Measurements from ENCODE around the gene TENM3.

Gene TENM3

DNA sequence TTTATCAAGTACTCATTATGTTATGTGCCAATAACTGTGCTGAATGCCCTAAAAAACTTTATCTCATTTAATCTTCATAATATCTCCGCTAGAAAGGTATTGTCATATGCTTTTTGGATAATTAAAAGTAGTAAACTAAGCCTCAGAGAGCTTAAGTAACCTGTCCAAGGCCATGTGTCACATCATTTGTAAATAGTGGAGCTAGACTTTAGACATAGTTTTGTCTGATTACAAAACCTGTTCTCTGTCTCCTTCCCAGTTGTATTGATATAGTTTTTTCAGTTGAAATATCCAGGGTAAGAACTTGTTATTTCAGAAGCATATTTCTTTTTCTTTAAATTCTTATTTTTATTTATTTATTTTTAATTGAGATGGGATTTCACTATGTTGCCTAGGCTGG lies 66.7 kb downstream of the TENM3 start:
- POLR2A ChIA-PET = no interaction called here
- TF ChIP-seq, protein P1, sequence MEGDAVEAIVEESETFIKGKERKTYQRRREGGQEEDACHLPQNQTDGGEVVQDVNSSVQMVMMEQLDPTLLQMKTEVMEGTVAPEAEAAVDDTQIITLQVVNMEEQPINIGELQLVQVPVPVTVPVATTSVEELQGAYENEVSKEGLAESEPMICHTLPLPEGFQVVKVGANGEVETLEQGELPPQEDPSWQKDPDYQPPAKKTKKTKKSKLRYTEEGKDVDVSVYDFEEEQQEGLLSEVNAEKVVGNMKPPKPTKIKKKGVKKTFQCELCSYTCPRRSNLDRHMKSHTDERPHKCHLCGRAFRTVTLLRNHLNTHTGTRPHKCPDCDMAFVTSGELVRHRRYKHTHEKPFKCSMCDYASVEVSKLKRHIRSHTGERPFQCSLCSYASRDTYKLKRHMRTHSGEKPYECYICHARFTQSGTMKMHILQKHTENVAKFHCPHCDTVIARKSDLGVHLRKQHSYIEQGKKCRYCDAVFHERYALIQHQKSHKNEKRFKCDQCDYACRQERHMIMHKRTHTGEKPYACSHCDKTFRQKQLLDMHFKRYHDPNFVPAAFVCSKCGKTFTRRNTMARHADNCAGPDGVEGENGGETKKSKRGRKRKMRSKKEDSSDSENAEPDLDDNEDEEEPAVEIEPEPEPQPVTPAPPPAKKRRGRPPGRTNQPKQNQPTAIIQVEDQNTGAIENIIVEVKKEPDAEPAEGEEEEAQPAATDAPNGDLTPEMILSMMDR (IDR thresholded peaks at IDR 0.05; ENCODE audit: control extremely low read depth, extremely low read depth, low read depth, missing control alignments) = no peak
- DNase-seq (ENCODE audit: extremely low spot score) = no peak
- CTCF ChIA-PET = interaction anchor here (0.9 to 1.6 kb wide), 2 partner anchors 9 to 29 kb away, joined by 3 read pairs; no protein-coding TSS in a partner anchor

DNA sequence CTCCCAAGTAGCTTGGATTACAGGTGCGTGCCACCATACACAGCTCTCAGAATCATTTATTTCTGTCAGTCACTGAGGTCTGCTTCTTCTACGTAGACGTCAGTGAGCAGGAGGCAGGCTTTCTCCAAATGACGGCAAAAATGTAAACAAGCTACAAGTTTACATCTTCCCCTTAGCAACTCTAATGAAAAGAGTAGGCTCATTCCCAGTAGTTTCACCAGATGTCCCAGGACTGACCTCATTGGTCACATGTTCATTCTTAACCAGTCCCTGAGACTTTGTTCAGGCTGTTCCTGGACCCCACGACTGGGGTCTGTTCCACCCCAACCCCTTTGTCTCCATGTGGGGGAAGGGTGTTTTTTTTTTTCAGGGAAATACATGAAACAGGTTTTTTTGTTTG lies 67.1 kb downstream of the TENM3 start:
- ChIA-PET POLR2A (no interaction called here), CTCF (interaction anchor here (1.6 kb wide), 1 partner anchor 9 kb away, joined by 3 read pairs; no protein-coding TSS in a partner anchor)
- TF ChIP-seq, protein P1 (IDR thresholded peaks at IDR 0.05; ENCODE audit: control extremely low read depth, extremely low read depth, low read depth, missing control alignments) = no peak
- DNase-seq (ENCODE audit: extremely low spot score) = no peak

DNA sequence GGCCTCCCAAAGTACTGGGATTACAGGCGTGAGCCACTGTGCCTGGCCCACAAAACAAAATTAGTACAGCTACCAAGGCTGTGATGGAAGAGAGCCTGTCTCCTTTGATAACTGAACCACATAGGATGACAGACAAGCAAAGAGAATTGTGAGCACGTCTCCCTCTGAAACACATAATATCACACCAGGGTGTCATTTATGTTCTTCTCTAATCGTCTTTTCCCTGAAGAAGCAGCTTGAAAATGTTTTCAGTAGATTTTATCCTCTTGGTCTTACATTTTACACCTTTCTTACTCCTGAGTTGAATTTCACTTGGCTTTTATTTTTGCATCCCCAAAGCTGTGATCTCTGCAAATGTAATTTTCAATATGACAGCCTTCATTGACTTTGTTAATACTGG lies 67.8 kb downstream of the TENM3 start:
- POLR2A ChIA-PET = no interaction called here
- no peak for DNase-seq (ENCODE audit: extremely low spot score)
- CTCF ChIA-PET = interaction anchor here (1.1 kb wide), 1 partner anchor 13 kb away, joined by 4 read pairs; no protein-coding TSS in a partner anchor
- TF ChIP-seq, protein P1 (IDR thresholded peaks at IDR 0.05; ENCODE audit: control extremely low read depth, extremely low read depth, low read depth, missing control alignments) = no peak

DNA sequence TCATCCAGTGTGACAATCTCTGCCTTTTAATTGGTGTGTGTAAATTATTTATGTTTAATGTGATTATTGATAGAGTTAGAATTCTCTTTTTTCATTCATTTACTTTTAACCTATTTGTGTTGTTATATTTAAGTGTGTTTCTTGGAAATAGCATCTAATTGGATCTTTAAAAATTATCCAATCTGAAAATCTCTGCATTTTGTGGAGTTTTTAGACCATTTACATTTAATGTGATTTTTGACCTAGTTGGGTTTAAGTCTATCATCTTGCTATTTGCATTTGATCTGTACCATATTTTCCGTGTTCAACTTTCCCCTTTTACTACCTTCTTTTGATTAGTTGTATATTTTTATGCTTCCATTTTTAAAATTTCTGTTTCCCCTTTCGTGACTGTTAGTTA lies 71.3 kb downstream of the TENM3 start:
- POLR2A ChIA-PET = no interaction called here
- no peak for DNase-seq (ENCODE audit: extremely low spot score)
- CTCF ChIA-PET = no interaction called here
- TF ChIP-seq, protein P1 (IDR thresholded peaks at IDR 0.05; ENCODE audit: control extremely low read depth, extremely low read depth, low read depth, missing control alignments) = no peak

DNA sequence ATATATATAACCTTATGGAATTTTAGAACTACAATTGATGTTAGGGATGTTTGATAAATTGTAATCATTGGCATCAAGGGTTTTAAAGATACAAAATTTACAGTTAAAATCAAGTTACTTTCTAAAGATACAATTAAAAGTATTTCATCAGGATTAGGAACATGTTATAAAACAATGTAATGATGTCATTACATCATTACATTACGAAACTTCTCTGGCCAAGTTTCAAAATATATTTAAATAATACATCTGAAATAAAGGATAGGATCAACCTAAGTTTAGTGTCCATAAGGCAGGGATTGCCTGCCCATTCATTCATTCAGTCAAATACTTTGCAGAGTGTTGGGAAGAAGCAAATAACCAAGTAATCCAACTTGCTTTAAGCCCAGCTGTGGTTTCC lies 75.1 kb downstream of the TENM3 start:
- POLR2A ChIA-PET = no interaction called here
- CTCF ChIA-PET = interaction anchor here (1.0 kb wide), 1 partner anchor 26 kb away, joined by 4 read pairs; no protein-coding TSS in a partner anchor
- TF ChIP-seq, protein P1 (IDR thresholded peaks at IDR 0.05; ENCODE audit: control extremely low read depth, extremely low read depth, low read depth, missing control alignments) = no peak

DNA sequence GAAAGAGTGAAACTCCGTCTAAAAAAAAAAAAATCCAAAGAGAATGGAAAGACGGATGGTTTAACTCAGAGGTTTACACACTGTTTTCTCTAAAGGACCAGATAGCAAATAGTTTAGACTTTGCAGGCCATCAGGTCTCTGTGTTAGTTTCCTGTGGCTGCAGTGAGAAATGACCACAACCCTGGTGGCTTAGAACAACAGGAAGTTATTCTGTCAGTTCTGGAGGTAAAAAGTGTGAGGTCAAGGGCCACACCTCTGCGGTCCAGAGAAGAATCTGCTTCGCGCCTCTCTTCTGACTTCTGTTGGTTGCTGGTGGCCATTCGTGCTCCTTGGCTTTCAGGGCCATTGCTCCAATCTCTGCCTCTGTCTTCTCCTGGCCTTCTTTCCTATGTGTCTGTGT lies 76.9 kb downstream of the TENM3 start:
- TF ChIP-seq, protein P1 (IDR thresholded peaks at IDR 0.05; ENCODE audit: control extremely low read depth, extremely low read depth, low read depth, missing control alignments) = no peak
- POLR2A ChIA-PET = no interaction called here
- DNase-seq (ENCODE audit: extremely low spot score) = no peak
- CTCF ChIA-PET = no interaction called here

More for the DNA sequence above, 75.1 kb downstream of the TENM3 start:
- DNase-seq (ENCODE audit: extremely low spot score) = no peak

DNA sequence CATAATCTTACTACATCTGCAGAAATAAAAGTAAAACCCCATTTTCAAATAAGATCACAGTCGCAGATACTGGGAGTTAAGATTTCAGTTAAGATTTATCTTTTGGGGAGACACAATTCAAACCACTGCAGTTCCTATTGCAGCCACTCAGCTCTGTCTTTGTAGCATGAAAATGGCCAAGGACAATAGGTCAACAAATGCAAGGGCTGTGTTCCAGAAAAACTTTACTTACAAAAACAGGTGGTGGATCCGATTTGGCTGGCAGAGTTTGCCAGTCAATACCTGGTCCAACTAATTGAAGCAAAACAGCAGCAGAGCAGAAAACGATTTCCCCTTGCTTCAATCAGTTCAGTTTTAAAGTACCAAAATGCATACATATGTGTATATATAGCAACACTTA lies 77.4 kb downstream of the TENM3 start:
- POLR2A ChIA-PET = no interaction called here
- CTCF ChIA-PET = no interaction called here
- TF ChIP-seq, protein P1 (IDR thresholded peaks at IDR 0.05; ENCODE audit: control extremely low read depth, extremely low read depth, low read depth, missing control alignments) = no peak
- no peak for DNase-seq (ENCODE audit: extremely low spot score)

All from GM10248 (cell line).